H1 (cell line): Measurements from ENCODE around the gene CTRL. TPM values are rescaled to one million over a fixed set of nuclear protein-coding genes. Genes with fewer than 3 reads are reported as not detected.

Source experiments
- CTCF ChIA-PET: fragments of 300-600 bp; sonication (Branson Sonifier 250); formaldehyde crosslinking; loops from one replicate; lab custom pipeline; 2021; ENCODE audit not compliant: partially characterized antibody; lab: Charles Lee
- POLR2A ChIA-PET: fragments of 300-600 bp; sonication (Branson Sonifier 250); formaldehyde crosslinking; loops from one replicate; lab custom pipeline; 2021; ENCODE audit warnings: inconsistent platforms; ENCODE audit not compliant: partially characterized antibody; lab: Charles Lee
- DNase-seq, 2 experiments: peaks; one replicate each; pipeline versions ENCODE4 v3.0.0 to v3.0.0-alpha.2; 2010 to 2022; ENCODE audit warnings: low spot score in 2 of 2, low read depth in 1 of 2, mixed read lengths in 1 of 2
- FAIRE-seq: peaks from 2 replicates; lab custom pipeline; 2011; peaks lifted over from hg19 to GRCh38; lab: Jason Lieb, UNC
- H2AFZ ChIP-seq: 2 replicates; pipeline ENCODE4 v1.8.1; 2012; ENCODE audit warnings: low read length, inconsistent platforms
- H2AK5ac ChIP-seq: 2 replicates; pipeline ENCODE4 v1.6.1; 2013; ENCODE audit warnings: low read depth, low read length
- H2BK120ac ChIP-seq: replicated peaks from 2 replicates; pipeline ENCODE3; 2013; ENCODE audit warnings: low read depth, low read length, inconsistent platforms
- H2BK12ac ChIP-seq: 2 replicates; pipeline ENCODE4 v1.6.1; 2013; ENCODE audit warnings: low read depth, low read length
- H2BK15ac ChIP-seq: 2 replicates; pipeline ENCODE4 v1.6.1; 2013; ENCODE audit warnings: low read length
- H2BK20ac ChIP-seq: 2 replicates; pipeline ENCODE4 v1.6.1; 2013; ENCODE audit warnings: low read length
- H2BK5ac ChIP-seq: 2 replicates; pipeline ENCODE4 v1.6.1; 2013; ENCODE audit warnings: low read depth, low read length
- H3K14ac ChIP-seq: 2 replicates; pipeline ENCODE4 v1.6.1; 2013; ENCODE audit warnings: inconsistent platforms; ENCODE audit not compliant: insufficient read length
- H3K18ac ChIP-seq: 2 replicates; pipeline ENCODE4 v1.6.1; 2013; ENCODE audit warnings: low read length; ENCODE audit errors: extremely low read depth
- H3K23ac ChIP-seq: 2 replicates; pipeline ENCODE4 v1.6.1; 2013; ENCODE audit warnings: inconsistent platforms; ENCODE audit not compliant: insufficient read length
- H3K23me2 ChIP-seq: 2 replicates; pipeline ENCODE4 v1.6.1; 2013; ENCODE audit warnings: low read depth, low read length
- H3K27ac ChIP-seq: 2 replicates; pipeline ENCODE4 v1.6.1; 2011; ENCODE audit warnings: low read depth, low read length, inconsistent platforms
- H3K27me3 ChIP-seq, 4 experiments: replicated peaks in 1 of 4; 1 replicate in 1 of 4; 2 replicates in 3 of 4; pipeline versions ENCODE4 v1.6.1 to v1.8.1; 2011 to 2013; ENCODE audit warnings: low read length in 3 of 4, mild to moderate bottlenecking in 3 of 4, inconsistent platforms in 2 of 4, mixed read lengths in 2 of 4, moderate library complexity in 1 of 4; ENCODE audit not compliant: control insufficient read depth in 3 of 4, insufficient read depth in 3 of 4; ENCODE audit errors: extremely low read depth in 1 of 4
- H3K36me3 ChIP-seq, 4 experiments: 2 replicates each; pipeline versions ENCODE4 v1.6.1 to v1.8.1; 2011 to 2013; ENCODE audit warnings: mild to moderate bottlenecking in 4 of 4, low read length in 3 of 4, moderate library complexity in 2 of 4, control low read depth in 1 of 4, inconsistent platforms in 1 of 4; ENCODE audit not compliant: insufficient read depth in 4 of 4, control insufficient read depth in 2 of 4
- H3K4ac ChIP-seq: replicated peaks from 2 replicates; pipeline ENCODE3; 2013; ENCODE audit warnings: low read length, low read depth, mixed read lengths, inconsistent platforms; ENCODE audit not compliant: insufficient read length
- H3K4me1 ChIP-seq, 4 experiments: replicated peaks in 1 of 4; 1 replicate in 1 of 4; 2 replicates in 3 of 4; pipeline versions ENCODE4 v1.6.1 to v1.8.1; 2011 to 2013; ENCODE audit warnings: low read length in 3 of 4, inconsistent platforms in 2 of 4, mixed read lengths in 1 of 4; ENCODE audit not compliant: insufficient read depth in 4 of 4, control insufficient read depth in 3 of 4
- H3K4me2 ChIP-seq, 2 experiments: 2 replicates each; pipeline versions ENCODE4 v1.6.1 to v1.8.1; 2011 to 2013; ENCODE audit warnings: low read depth in 2 of 2, low read length in 2 of 2, control low read depth in 1 of 2, inconsistent platforms in 1 of 2, mild to moderate bottlenecking in 1 of 2; ENCODE audit not compliant: insufficient read depth in 1 of 2
- H3K4me3 ChIP-seq, 4 experiments: fragments of 200-600, 300-600 bp in 1 of 4; sonication (generic), shearing (Covaris generic), sonication (Bioruptor Twin) in 1 of 4; 2 replicates each; pipeline versions ENCODE4 v1.5.1 to v1.8.1; 2011 to 2016; ENCODE audit warnings: low read length in 4 of 4, low read depth in 3 of 4, control low read depth in 2 of 4, inconsistent platforms in 2 of 4, mild to moderate bottlenecking in 2 of 4, mixed read lengths in 1 of 4, moderate library complexity in 1 of 4; ENCODE audit not compliant: insufficient read depth in 2 of 4; ENCODE audit errors: extremely low read depth in 1 of 4
- H3K56ac ChIP-seq: replicated peaks from 2 replicates; pipeline ENCODE3; 2013; ENCODE audit warnings: low read depth, mild to moderate bottlenecking, mixed read lengths, low read length, inconsistent platforms; ENCODE audit not compliant: insufficient read length
- H3K79me1 ChIP-seq: 2 replicates; pipeline ENCODE4 v1.6.1; 2013; ENCODE audit warnings: low read depth, low read length, control low read depth
- H3K79me2 ChIP-seq, 2 experiments: 2 replicates each; pipeline versions ENCODE4 v1.6.1 to v1.8.1; 2012 to 2013; ENCODE audit warnings: low read length in 2 of 2, mild to moderate bottlenecking in 2 of 2, inconsistent platforms in 1 of 2; ENCODE audit not compliant: insufficient read depth in 2 of 2, control insufficient read depth in 1 of 2
- H3K9ac ChIP-seq, 4 experiments: replicated peaks in 1 of 4; 1 replicate in 1 of 4; 2 replicates in 3 of 4; pipeline versions ENCODE4 v1.6.1 to v1.8.1; 2011 to 2013; ENCODE audit warnings: low read depth in 3 of 4, low read length in 3 of 4, control low read depth in 2 of 4, mild to moderate bottlenecking in 2 of 4, moderate library complexity in 2 of 4, inconsistent platforms in 1 of 4; ENCODE audit errors: extremely low read depth in 1 of 4
- H3K9me3 ChIP-seq, 2 experiments: 2 replicates each; pipeline versions ENCODE4 v1.6.1 to v1.8.1; 2012 to 2013; ENCODE audit warnings: mild to moderate bottlenecking in 2 of 2, moderate library complexity in 2 of 2, control low read depth in 1 of 2, inconsistent platforms in 1 of 2, low read depth in 1 of 2, low read length in 1 of 2, mixed read lengths in 1 of 2; ENCODE audit not compliant: insufficient read depth in 2 of 2
- H4K20me1 ChIP-seq, 2 experiments: replicated peaks in 1 of 2; 2 replicates each; pipeline versions ENCODE3 to v1.8.1; 2011 to 2013; ENCODE audit warnings: inconsistent platforms in 2 of 2, low read length in 2 of 2, mild to moderate bottlenecking in 1 of 2; ENCODE audit not compliant: insufficient read depth in 2 of 2, control insufficient read depth in 1 of 2
- H4K5ac ChIP-seq: 2 replicates; pipeline ENCODE4 v1.6.1; 2013; ENCODE audit warnings: low read length, low read depth, mixed read lengths, inconsistent platforms; ENCODE audit not compliant: insufficient read length
- H4K8ac ChIP-seq: 2 replicates; pipeline ENCODE4 v1.8.0; 2013; ENCODE audit warnings: mild to moderate bottlenecking, moderate library complexity, low read length, inconsistent platforms; ENCODE audit not compliant: insufficient read depth; ENCODE audit errors: extremely low read depth
- H4K91ac ChIP-seq: replicated peaks from 2 replicates; pipeline ENCODE3; 2013; ENCODE audit warnings: low read length, mixed read lengths, inconsistent platforms; ENCODE audit not compliant: insufficient read length
- BCL11A ChIP-seq, 2 experiments: IDR thresholded peaks; one replicate each; pipeline ENCODE4 v1.6.1; 2011; ENCODE audit warnings: low read depth in 2 of 2, low read length in 2 of 2, mild to moderate bottlenecking in 2 of 2
- CEBPB ChIP-seq: IDR thresholded peaks from 2 replicates; pipeline ENCODE4 v1.6.1; 2012; ENCODE audit warnings: low read depth, low read length
- JUND ChIP-seq: IDR thresholded peaks from 2 replicates; pipeline ENCODE4 v1.6.1; 2011; ENCODE audit warnings: mild to moderate bottlenecking, improper control_type of control experiment, low read length
- KDM5A ChIP-seq: fragments of 200-600 bp; IDR thresholded peaks from 2 replicates; pipeline ENCODE4 v1.7.1; 2012; ENCODE audit warnings: mild to moderate bottlenecking, low read length, inconsistent platforms, mixed read lengths
- RFX5 ChIP-seq: IDR thresholded peaks from 2 replicates; pipeline ENCODE4 v1.6.1; 2011; ENCODE audit warnings: low read depth, low read length, improper control_type of control experiment, borderline replicate concordance
- SIX5 ChIP-seq: IDR thresholded peaks from 2 replicates; pipeline ENCODE4 v1.6.1; 2011; ENCODE audit warnings: mild to moderate bottlenecking, low read depth, low read length
- WGBS, 2 experiments: shearing (Covaris generic) in 1 of 2; methylation state at CpG; one replicate each; pipeline versions ENCODE4 v1.1.6 to v1.1.7; 2013 to 2015; ENCODE audit warnings: low lambda C conversion rate in 2 of 2, mixed read lengths in 2 of 2, inconsistent platforms in 1 of 2, low coverage in 1 of 2, missing lambda C conversion rate in 1 of 2; ENCODE audit not compliant: insufficient replicate concordance in 2 of 2, insufficient coverage in 1 of 2, insufficient read length in 1 of 2; ENCODE audit errors: extremely low coverage in 1 of 2, missing lambda C conversion rate in 1 of 2; 5-methylcytosine and 5-hydroxymethylcytosine counted together
- polyA plus RNA-seq, 7 experiments: library from polyadenylated mRNA; depleted of rRNA in 3 of 7; stranded (reverse) in 5 of 7; unstranded in 2 of 7; fragments of >200 nt in 5 of 7; fragments of 200-250 nt in 2 of 7; gene quantifications; 1 replicate in 5 of 7; 2 replicates in 1 of 7; 4 replicates in 1 of 7; pipeline versions ENCODE4 v1.2.1 to v1.2.3, GENCODE V29; 2011 to 2013; ENCODE audit warnings: missing spikeins in 2 of 7, mixed read lengths in 2 of 7
- total RNA-seq: library from RNA; stranded (reverse); fragmentation: NEBNext Ultra II Directional; extraction: Animal tissue kit (Norgen Biotek cat#: 25700); gene quantifications from 2 replicates; pipeline ENCODE4 v1.2.1, GENCODE V29; 2021
- TF ChIP-seq, protein P1 (sequence below): IDR thresholded peaks from 2 replicates; pipeline ENCODE4 v1.6.1; 2012; ENCODE audit warnings: inconsistent platforms
- TF ChIP-seq, protein P2 (sequence below), 3 experiments: IDR thresholded peaks; 1 replicate in 2 of 3; 2 replicates in 1 of 3; pipeline versions ENCODE4 v1.5.1 to v1.6.1; 2011; ENCODE audit warnings: low read length in 3 of 3, mild to moderate bottlenecking in 3 of 3, inconsistent platforms in 2 of 3, low read depth in 1 of 3, moderate library complexity in 1 of 3; ENCODE audit not compliant: insufficient read depth in 1 of 3; ENCODE audit errors: control extremely low read depth in 1 of 3

The CTRL gene
- total and polyA plus RNA-seq, 2 of the 8 experiments (the other 6 are each of a cell fraction or from before 2014, with no cell fraction given): 1.7 to 4.2 TPM

DNA sequence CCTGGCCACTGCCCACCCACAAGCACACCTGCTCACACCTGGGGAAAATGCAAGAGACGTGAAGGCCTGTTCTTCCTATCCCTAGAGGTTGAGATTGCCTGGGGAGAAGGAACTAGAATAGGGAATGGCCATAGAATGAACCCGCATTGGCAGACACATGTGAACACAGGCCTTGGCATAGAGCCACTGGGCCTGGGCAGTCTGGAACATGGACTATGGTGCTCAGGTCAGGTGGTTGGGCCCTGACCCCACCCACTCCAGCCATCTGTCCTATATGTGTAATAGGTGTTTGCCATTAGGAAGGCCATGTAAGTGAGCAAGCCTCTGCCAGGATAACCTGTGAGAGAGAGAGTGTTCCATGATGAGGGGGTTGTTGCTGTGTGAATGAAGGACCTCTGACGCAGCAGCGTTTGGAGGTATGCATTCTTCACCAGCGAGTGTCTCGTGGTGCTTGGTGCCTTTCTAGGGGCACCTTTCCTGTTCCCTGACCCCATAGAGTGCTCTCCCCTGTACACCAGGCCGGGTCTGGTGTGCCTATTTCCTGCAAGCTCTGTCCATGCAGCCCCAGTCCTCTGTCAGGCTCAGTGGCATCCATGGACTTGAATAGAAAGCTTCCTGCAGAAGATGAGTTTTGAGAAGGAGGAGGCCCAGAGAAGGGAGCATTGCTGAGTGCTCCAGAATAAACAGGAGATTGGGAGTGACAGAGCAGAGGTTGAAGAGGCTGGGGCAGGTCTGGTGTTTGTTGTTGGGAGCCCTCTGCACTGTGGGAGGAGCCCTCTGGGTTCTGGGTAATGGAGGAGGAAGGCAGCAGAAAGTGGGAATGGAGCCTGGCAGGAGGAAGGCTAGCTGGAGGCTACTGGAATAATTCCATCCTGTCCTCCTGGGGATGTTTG, 15.6 kb downstream of the CTRL start:
- Histone ChIP-seq H3K79me2 (no peaks in the 10 kb centered on the region; a peak in 1 of 4 replicates), H2BK120ac (no peak overlapping the region)
- FAIRE-seq: no peak
- TF ChIP-seq RFX5: no peak
- no peak for TF ChIP-seq BCL11A (IDR thresholded peaks at IDR 0.05; ENCODE audit: low read depth in 2 of 2, low read length in 2 of 2)
- TF ChIP-seq KDM5A: no peak
- TF ChIP-seq, protein P1, sequence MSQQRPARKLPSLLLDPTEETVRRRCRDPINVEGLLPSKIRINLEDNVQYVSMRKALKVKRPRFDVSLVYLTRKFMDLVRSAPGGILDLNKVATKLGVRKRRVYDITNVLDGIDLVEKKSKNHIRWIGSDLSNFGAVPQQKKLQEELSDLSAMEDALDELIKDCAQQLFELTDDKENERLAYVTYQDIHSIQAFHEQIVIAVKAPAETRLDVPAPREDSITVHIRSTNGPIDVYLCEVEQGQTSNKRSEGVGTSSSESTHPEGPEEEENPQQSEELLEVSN: no peak
- no peak for TF ChIP-seq CEBPB
- TF ChIP-seq, protein P2, sequence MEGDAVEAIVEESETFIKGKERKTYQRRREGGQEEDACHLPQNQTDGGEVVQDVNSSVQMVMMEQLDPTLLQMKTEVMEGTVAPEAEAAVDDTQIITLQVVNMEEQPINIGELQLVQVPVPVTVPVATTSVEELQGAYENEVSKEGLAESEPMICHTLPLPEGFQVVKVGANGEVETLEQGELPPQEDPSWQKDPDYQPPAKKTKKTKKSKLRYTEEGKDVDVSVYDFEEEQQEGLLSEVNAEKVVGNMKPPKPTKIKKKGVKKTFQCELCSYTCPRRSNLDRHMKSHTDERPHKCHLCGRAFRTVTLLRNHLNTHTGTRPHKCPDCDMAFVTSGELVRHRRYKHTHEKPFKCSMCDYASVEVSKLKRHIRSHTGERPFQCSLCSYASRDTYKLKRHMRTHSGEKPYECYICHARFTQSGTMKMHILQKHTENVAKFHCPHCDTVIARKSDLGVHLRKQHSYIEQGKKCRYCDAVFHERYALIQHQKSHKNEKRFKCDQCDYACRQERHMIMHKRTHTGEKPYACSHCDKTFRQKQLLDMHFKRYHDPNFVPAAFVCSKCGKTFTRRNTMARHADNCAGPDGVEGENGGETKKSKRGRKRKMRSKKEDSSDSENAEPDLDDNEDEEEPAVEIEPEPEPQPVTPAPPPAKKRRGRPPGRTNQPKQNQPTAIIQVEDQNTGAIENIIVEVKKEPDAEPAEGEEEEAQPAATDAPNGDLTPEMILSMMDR (IDR thresholded peaks at IDR 0.05; ENCODE audit: control extremely low read depth in 1 of 3, insufficient read depth in 1 of 3, low read depth in 1 of 3, low read length in 3 of 3): no peak
- TF ChIP-seq SIX5: no peak
- no peak for TF ChIP-seq JUND

More for the DNA sequence above, 15.6 kb downstream of the CTRL start:
- H3K56ac ChIP-seq: no peak overlapping the region
- H3K9me3 ChIP-seq: no peaks in the 10 kb centered on the region
- ChIA-PET POLR2A (interaction anchor here (1.0 to 2.0 kb wide), 6 partner anchors 19 to 144 kb away, joined by 3 to 9 read pairs (median 4); partner anchors contain the start of genes PSKH1 and PSMB10), CTCF (interaction anchor here (0.7 to 4.1 kb wide), 8 partner anchors 10 to 220 kb away, joined by 3 to 39 read pairs (median 4); partner anchors contain the start of gene NRN1L)
- H3K4me3 ChIP-seq: no peak overlapping the region
- H4K20me1 ChIP-seq: peaks cover 4 to 9% of the 10 kb centered on the region in 2 experiments
- H2BK20ac ChIP-seq: no peak overlapping the region
- H2AK5ac ChIP-seq: 0 out of 2 replicates have a peak overlapping the region, but pooled peaks have one; percentile 13
- H2BK5ac ChIP-seq: no peak overlapping the region; the same call in 1 of the 2 replicates
- H4K91ac ChIP-seq: no peak overlapping the region
- H3K9ac ChIP-seq: no peak overlapping the region
- no peak overlapping the region for H3K4ac ChIP-seq
- H4K5ac ChIP-seq: no peak overlapping the region
- no peaks in the 10 kb centered on the region for H3K27me3 ChIP-seq
- H3K4me2 ChIP-seq: no peak overlapping the region
- H3K36me3 ChIP-seq: no peaks in the 10 kb centered on the region; a peak in 1 of 8 replicates
- H2BK15ac ChIP-seq: no peak overlapping the region
- peaks cover 0 to 10% (median 4%) of the 10 kb centered on the region in 4 experiments; a peak in 6 of 7 replicates for H3K4me1 ChIP-seq
- no peak overlapping the region for H4K8ac ChIP-seq
- H3K27ac ChIP-seq: no peak overlapping the region
- no peak for DNase-seq
- H2AFZ ChIP-seq: no peak overlapping the region
- peaks cover 10% of the 10 kb centered on the region for H3K79me1 ChIP-seq
- no peak overlapping the region for H3K18ac ChIP-seq
- H3K23me2 ChIP-seq: no peaks in the 10 kb centered on the region
- H3K14ac ChIP-seq: no peak overlapping the region
- WGBS, 2 experiments: 98% methylated on average over 7 of the region's 7 CpGs; no CpG with 5 or more reads in 1 of the 2 experiments
- no peak overlapping the region for H2BK12ac ChIP-seq
- H3K23ac ChIP-seq: no peak overlapping the region
